LNCaP clone FGC (cell line): Measurements from ENCODE around the gene CHST8.

Source experiments
- DNase-seq: peaks from one replicate; pipeline ENCODE4 v3.0.0-alpha.2; 2011; ENCODE audit warnings: low read depth
- H3K4me3 ChIP-seq: 2 replicates; pipeline ENCODE4 v1.5.1; 2011; ENCODE audit warnings: mild to moderate bottlenecking, low read depth, low read length, control low read depth
- TF ChIP-seq, protein P1 (sequence below): IDR thresholded peaks from 2 replicates; pipeline ENCODE4 v1.5.1; 2012; ENCODE audit warnings: mild to moderate bottlenecking; ENCODE audit not compliant: control insufficient read depth, insufficient read depth; ENCODE audit errors: extremely low read depth

The CHST8 gene

GRCh38 chr19:33721735-33722297, 100.1 kb downstream of the CHST8 start:
- TF ChIP-seq, protein P1, sequence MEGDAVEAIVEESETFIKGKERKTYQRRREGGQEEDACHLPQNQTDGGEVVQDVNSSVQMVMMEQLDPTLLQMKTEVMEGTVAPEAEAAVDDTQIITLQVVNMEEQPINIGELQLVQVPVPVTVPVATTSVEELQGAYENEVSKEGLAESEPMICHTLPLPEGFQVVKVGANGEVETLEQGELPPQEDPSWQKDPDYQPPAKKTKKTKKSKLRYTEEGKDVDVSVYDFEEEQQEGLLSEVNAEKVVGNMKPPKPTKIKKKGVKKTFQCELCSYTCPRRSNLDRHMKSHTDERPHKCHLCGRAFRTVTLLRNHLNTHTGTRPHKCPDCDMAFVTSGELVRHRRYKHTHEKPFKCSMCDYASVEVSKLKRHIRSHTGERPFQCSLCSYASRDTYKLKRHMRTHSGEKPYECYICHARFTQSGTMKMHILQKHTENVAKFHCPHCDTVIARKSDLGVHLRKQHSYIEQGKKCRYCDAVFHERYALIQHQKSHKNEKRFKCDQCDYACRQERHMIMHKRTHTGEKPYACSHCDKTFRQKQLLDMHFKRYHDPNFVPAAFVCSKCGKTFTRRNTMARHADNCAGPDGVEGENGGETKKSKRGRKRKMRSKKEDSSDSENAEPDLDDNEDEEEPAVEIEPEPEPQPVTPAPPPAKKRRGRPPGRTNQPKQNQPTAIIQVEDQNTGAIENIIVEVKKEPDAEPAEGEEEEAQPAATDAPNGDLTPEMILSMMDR, result no peak
- no peak overlapping the region for H3K4me3 ChIP-seq
- DNase-seq, result no peak

- DNase-seq, result no peak
- no peak overlapping the region for H3K4me3 ChIP-seq
- TF ChIP-seq, protein P1, result no peak
Observed at GRCh38 chr19:33722456-33723239, 100.9 kb downstream of the CHST8 start.

DNA sequence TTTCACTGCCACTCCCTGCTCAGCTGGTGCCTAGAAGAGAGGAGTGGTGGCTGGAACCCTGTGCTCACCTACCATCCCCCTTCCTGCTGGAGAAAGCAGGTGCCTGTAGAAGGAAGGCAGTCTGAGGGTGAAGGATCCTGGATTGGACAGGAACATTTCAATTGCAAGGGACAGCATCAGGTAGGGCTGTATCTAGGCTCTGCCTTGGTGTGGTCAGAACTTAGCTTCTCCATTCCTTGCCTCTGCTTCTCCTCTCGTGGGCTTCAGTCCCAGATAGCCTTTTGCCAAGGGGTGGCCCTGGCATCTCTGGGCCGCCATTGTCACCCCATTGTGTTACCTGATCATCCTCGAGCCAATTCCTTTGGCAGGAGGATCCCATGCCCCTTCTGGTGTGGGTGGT, 101.8 kb downstream of the CHST8 start:
- TF ChIP-seq, protein P1, result no peak
- H3K4me3 ChIP-seq, result no peak overlapping the region
- no peak for DNase-seq

- no peak for DNase-seq
- no peak overlapping the region for H3K4me3 ChIP-seq
- TF ChIP-seq, protein P1, result no peak
Observed at GRCh38 chr19:33724021-33724720, 102.4 kb downstream of the CHST8 start.

DNA sequence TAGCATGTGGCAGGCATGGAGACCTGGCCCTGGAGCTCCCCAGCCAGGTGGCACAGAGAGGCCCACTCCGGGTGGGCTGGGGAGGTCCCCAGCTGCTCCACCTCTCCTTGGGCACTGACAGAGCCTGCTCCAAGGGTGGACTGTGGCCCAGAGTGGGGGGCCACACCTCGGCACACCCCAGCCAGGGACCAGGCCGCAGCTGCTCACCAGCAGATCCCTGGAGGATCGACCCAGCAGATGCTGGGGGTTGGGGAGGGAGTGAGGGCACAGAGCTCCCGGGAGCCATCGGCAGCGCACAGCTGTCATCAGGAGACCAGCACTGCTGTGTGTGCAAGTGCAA, 102.9 kb downstream of the CHST8 start:
- no peak for DNase-seq
- TF ChIP-seq, protein P1, result no peak
- no peak overlapping the region for H3K4me3 ChIP-seq

GRCh38 chr19:33725567-33725966, 103.8 kb downstream of the CHST8 start:
- TF ChIP-seq, protein P1, result no peak
- no peak for DNase-seq
- H3K4me3 ChIP-seq, result no peak overlapping the region
